GM19035 (cell line): ENCODE results near the gene MON2.

Source experiments
- ATAC-seq: cut with Tn5 transposase; IDR thresholded peaks from one replicate; pipeline ENCODE4 v1.9.1; 2021; ENCODE audit not compliant: unreplicated experiment

Gene MON2

GRCh38 chr12:62647586-62647985, 181.0 kb downstream of the MON2 start:
- ATAC-seq: no peak

- ATAC-seq: no peak
These were observed 182.9 kb downstream of the MON2 start for GRCh38 chr12:62649412-62650138.
